COLO668 (cell line): ENCODE results near the gene DNAH10.

Experiments used
- DNase-seq: peaks from one replicate; lab custom pipeline; 2025; ENCODE audit not compliant: unreplicated experiment; lab: John Stamatoyannopoulos, UW

DNAH10 gene

GRCh38 chr12:123929946-123930583 is 168.0 kb downstream of the DNAH10 start:
- DNase-seq: no peak

- DNase-seq: no peak
These were observed 169.7 kb downstream of the DNAH10 start for GRCh38 chr12:123931686-123932321.

- no peak for DNase-seq
These were observed 171.1 kb downstream of the DNAH10 start for GRCh38 chr12:123933214-123933613.

GRCh38 chr12:123934016-123934620 is 172.0 kb downstream of the DNAH10 start:
- DNase-seq: no peak

GRCh38 chr12:123934829-123935228 is 172.7 kb downstream of the DNAH10 start:
- no peak for DNase-seq

GRCh38 chr12:123935956-123936355 is 173.9 kb downstream of the DNAH10 start:
- no peak for DNase-seq

GRCh38 chr12:123936471-123936870 is 174.4 kb downstream of the DNAH10 start:
- no peak for DNase-seq

GRCh38 chr12:123936956-123937706 is 175.0 kb downstream of the DNAH10 start:
- DNase-seq: no peak

GRCh38 chr12:123937707-123938591 is 175.8 kb downstream of the DNAH10 start:
- DNase-seq: no peak

GRCh38 chr12:123938679-123939480 is 176.8 kb downstream of the DNAH10 start:
- no peak for DNase-seq

GRCh38 chr12:123939716-123940626 is 177.9 kb downstream of the DNAH10 start:
- no peak for DNase-seq

- no peak for DNase-seq
These were observed 178.5 kb downstream of the DNAH10 start for GRCh38 chr12:123940627-123940966.

GRCh38 chr12:123941000-123941399 is 178.9 kb downstream of the DNAH10 start:
- DNase-seq: no peak

- DNase-seq: no peak
These were observed 179.6 kb downstream of the DNAH10 start for GRCh38 chr12:123941624-123942237.

GRCh38 chr12:123942238-123942653 is 180.1 kb downstream of the DNAH10 start:
- no peak for DNase-seq

- no peak for DNase-seq
These were observed 181.0 kb downstream of the DNAH10 start for GRCh38 chr12:123942911-123943648.

GRCh38 chr12:123943816-123944215 is 181.7 kb downstream of the DNAH10 start:
- no peak for DNase-seq

- no peak for DNase-seq
These were observed 182.6 kb downstream of the DNAH10 start for GRCh38 chr12:123944696-123945095.
